OCI-LY1 (cell line): Measurements from ENCODE around the gene CHST12.

Source experiments
- H2AFZ ChIP-seq: fragments of 200-600 bp; sonication (generic), shearing (Covaris generic); 2 replicates; pipeline ENCODE4 v1.6.0; 2014; ENCODE audit warnings: antibody characterized with exemption, mild to moderate bottlenecking, low read length
- H3F3A ChIP-seq: fragments of 200-600 bp; sonication (generic), shearing (Covaris generic); 2 replicates; pipeline ENCODE4 v1.6.0; 2014; ENCODE audit warnings: mild to moderate bottlenecking, antibody characterized with exemption, low read length, moderate library complexity; ENCODE audit not compliant: insufficient read depth
- H3K27ac ChIP-seq: fragments of 200-600 bp; sonication (generic); 2 replicates; pipeline ENCODE4 v1.5.1; 2014; ENCODE audit warnings: low read length, mixed run types, mild to moderate bottlenecking, low read depth; ENCODE audit not compliant: poor library complexity, severe bottlenecking
- H3K27me3 ChIP-seq: fragments of 200-600 bp; sonication (generic); 2 replicates; pipeline ENCODE4 v1.6.0; 2014; ENCODE audit warnings: antibody characterized with exemption, mild to moderate bottlenecking, low read length, moderate library complexity; ENCODE audit not compliant: insufficient read depth
- H3K36me3 ChIP-seq: fragments of 200-600 bp; sonication (generic); 2 replicates; pipeline ENCODE4 v1.6.1; 2014; ENCODE audit warnings: mild to moderate bottlenecking, antibody characterized with exemption, low read length, moderate library complexity, mixed read lengths; ENCODE audit not compliant: insufficient read depth
- H3K4me1 ChIP-seq: fragments of 200-600 bp; sonication (generic); 2 replicates; pipeline ENCODE4 v1.5.1; 2014; ENCODE audit warnings: mild to moderate bottlenecking, low read length, moderate library complexity; ENCODE audit not compliant: insufficient read depth, severe bottlenecking
- H3K4me2 ChIP-seq: fragments of 200-600 bp; sonication (generic), shearing (Covaris generic); 2 replicates; pipeline ENCODE4 v1.6.1; 2014; ENCODE audit warnings: low read length
- H3K4me3 ChIP-seq: fragments of 200-600 bp; sonication (generic); 2 replicates; pipeline ENCODE4 v1.5.1; 2014; ENCODE audit warnings: low read length, low read depth, mild to moderate bottlenecking, mixed read lengths; ENCODE audit not compliant: poor library complexity, severe bottlenecking
- H3K79me2 ChIP-seq: fragments of 200-600 bp; shearing (Covaris generic); 2 replicates; pipeline ENCODE4 v1.6.1; 2016; ENCODE audit warnings: mixed run types, low read length, mixed read lengths; ENCODE audit not compliant: insufficient read depth
- H3K9ac ChIP-seq: fragments of 200-600 bp; sonication (generic), shearing (Covaris generic); 2 replicates; pipeline ENCODE4 v1.6.1; 2014; ENCODE audit warnings: mild to moderate bottlenecking, low read length, mixed read lengths
- H3K9me2 ChIP-seq: fragments of 200-600 bp; sonication (generic), shearing (Covaris generic); 2 replicates; pipeline ENCODE4 v1.6.1; 2014; ENCODE audit warnings: low read depth, mild to moderate bottlenecking, low read length, mixed read lengths
- H3K9me3 ChIP-seq: fragments of 200-600 bp; shearing (Covaris generic); 2 replicates; pipeline ENCODE4 v1.6.1; 2014; ENCODE audit warnings: low read length, mixed read lengths
- H4K20me1 ChIP-seq: fragments of 200-600 bp; sonication (generic), shearing (Covaris generic); 2 replicates; pipeline ENCODE4 v1.6.0; 2016; ENCODE audit warnings: mild to moderate bottlenecking, low read length; ENCODE audit not compliant: insufficient read depth
- EZH2 ChIP-seq: fragments of 200-600 bp; sonication (generic), shearing (Covaris generic); IDR thresholded peaks from 2 replicates; pipeline ENCODE4 v1.8.0; 2017; ENCODE audit warnings: borderline replicate concordance, mixed run types, mild to moderate bottlenecking, antibody characterized with exemption, low read length, moderate library complexity, mixed read lengths
- TF ChIP-seq, protein P1 (sequence below): fragments of 200-600 bp; sonication (generic), shearing (Covaris generic); IDR thresholded peaks from 2 replicates; pipeline ENCODE4 v1.5.1; 2017; ENCODE audit warnings: mild to moderate bottlenecking, antibody characterized with exemption, low read length, moderate library complexity, mixed read lengths

The CHST12 gene

GRCh38 chr7:2379821-2380450 lies 23.5 kb upstream of the CHST12 start:
- Histone ChIP-seq H3K36me3 (peaks cover 75% of the 10 kb centered on the region), H3F3A (no peaks in the 10 kb centered on the region), H3K4me2 (no peak overlapping the region), H3K27ac (no peak overlapping the region), H3K79me2 (no peaks in the 10 kb centered on the region), H3K4me3 (no peak overlapping the region), H4K20me1 (no peaks in the 10 kb centered on the region), H3K4me1 (no peaks in the 10 kb centered on the region), H3K9me2 (no peaks in the 10 kb centered on the region), H3K27me3 (no peaks in the 10 kb centered on the region), H3K9me3 (no peaks in the 10 kb centered on the region), H3K9ac (no peak overlapping the region), H2AFZ (no peak overlapping the region)
- TF ChIP-seq, protein P1, sequence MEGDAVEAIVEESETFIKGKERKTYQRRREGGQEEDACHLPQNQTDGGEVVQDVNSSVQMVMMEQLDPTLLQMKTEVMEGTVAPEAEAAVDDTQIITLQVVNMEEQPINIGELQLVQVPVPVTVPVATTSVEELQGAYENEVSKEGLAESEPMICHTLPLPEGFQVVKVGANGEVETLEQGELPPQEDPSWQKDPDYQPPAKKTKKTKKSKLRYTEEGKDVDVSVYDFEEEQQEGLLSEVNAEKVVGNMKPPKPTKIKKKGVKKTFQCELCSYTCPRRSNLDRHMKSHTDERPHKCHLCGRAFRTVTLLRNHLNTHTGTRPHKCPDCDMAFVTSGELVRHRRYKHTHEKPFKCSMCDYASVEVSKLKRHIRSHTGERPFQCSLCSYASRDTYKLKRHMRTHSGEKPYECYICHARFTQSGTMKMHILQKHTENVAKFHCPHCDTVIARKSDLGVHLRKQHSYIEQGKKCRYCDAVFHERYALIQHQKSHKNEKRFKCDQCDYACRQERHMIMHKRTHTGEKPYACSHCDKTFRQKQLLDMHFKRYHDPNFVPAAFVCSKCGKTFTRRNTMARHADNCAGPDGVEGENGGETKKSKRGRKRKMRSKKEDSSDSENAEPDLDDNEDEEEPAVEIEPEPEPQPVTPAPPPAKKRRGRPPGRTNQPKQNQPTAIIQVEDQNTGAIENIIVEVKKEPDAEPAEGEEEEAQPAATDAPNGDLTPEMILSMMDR, result no peak
- TF ChIP-seq EZH2, result no peak

GRCh38 chr7:2380461-2380860 lies 22.9 kb upstream of the CHST12 start:
- Histone ChIP-seq H3K36me3 (peaks cover 70% of the 10 kb centered on the region), H3K4me2 (no peak overlapping the region), H3K4me1 (no peaks in the 10 kb centered on the region), H3K27ac (no peak overlapping the region), H3K27me3 (no peaks in the 10 kb centered on the region), H3K4me3 (no peak overlapping the region), H3K9me3 (no peaks in the 10 kb centered on the region), H3K79me2 (no peaks in the 10 kb centered on the region), H3K9me2 (no peaks in the 10 kb centered on the region), H4K20me1 (no peaks in the 10 kb centered on the region), H2AFZ (no peak overlapping the region), H3F3A (no peaks in the 10 kb centered on the region), H3K9ac (no peak overlapping the region)
- TF ChIP-seq, protein P1, result no peak
- no peak for TF ChIP-seq EZH2

DNA sequence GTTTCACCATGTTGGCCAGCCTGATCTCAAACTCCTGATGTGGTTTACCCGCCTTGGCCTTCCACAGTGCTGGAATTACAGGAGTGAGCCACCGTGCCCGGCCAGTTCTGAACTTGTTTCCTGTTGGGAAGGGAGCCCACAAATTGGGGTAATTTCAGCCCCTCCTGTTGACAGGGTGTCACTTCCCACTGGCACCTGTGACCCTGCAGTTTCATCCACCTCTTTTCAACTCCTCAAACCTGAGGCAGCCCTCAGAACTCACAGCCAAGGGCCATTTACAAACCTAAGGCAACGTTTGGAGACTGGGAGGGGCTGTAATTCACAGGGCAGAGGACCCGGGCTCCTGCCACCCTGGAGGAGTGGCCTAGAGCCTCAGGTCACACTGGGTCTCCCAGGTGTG lies 22.2 kb upstream of the CHST12 start:
- no peaks in the 10 kb centered on the region for H3K9me2 ChIP-seq
- H4K20me1 ChIP-seq, result no peaks in the 10 kb centered on the region
- no peaks in the 10 kb centered on the region for H3K79me2 ChIP-seq
- H3K4me2 ChIP-seq, result no peak overlapping the region
- peaks cover 62% of the 10 kb centered on the region for H3K36me3 ChIP-seq
- H3K27me3 ChIP-seq, result no peaks in the 10 kb centered on the region
- H3K9ac ChIP-seq, result no peak overlapping the region
- no peak overlapping the region for H2AFZ ChIP-seq
- no peak overlapping the region for H3K4me3 ChIP-seq
- no peak overlapping the region for H3K27ac ChIP-seq
- TF ChIP-seq, protein P1, result no peak
- no peak for TF ChIP-seq EZH2
- H3K4me1 ChIP-seq, result no peaks in the 10 kb centered on the region
- no peaks in the 10 kb centered on the region for H3K9me3 ChIP-seq
- H3F3A ChIP-seq, result no peaks in the 10 kb centered on the region
